ENCODE results near the gene SSBP4.

SSBP4 gene

DNA sequence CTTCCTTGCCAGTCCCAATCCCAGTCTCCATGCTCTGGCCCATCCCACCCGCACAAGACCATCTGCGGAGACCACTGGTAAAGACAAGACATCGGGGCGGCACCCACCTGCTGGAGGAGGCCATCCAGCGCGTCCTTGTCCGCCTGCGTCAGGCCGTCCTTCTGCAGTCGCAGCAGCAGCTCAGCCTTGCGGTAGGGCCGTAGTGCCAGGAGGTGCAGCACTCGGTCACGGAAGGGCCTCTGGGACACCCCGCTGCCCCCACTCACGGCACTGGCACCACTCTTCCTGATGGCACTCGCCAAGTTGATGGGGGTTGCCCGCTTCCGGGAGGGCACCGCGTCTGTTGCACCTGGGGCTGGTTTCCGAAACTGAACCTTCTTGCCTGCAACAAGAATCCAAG, 42.3 kb downstream of the SSBP4 start:
- Histone ChIP-seq H3K9ac (ENCODE audit: low read length) (no peak overlapping the region), H3K79me2 (ENCODE audit: control insufficient read depth, insufficient read depth, low read length) (no peaks in the 10 kb centered on the region), H3K79me1 (ENCODE audit: low read length) (peaks cover 2% of the 10 kb centered on the region), H2AK5ac (ENCODE audit: low read length) (no peak overlapping the region), H4K8ac (ENCODE audit: low read depth, low read length) (no peak overlapping the region), H4K5ac (ENCODE audit: low read length) (no peak overlapping the region), H3K4me1 (ENCODE audit: control insufficient read depth, low read depth, low read length) (peaks cover 3% of the 10 kb centered on the region), H3K4me2 (ENCODE audit: low read length) (no peak overlapping the region), H2BK15ac (replicated peaks; ENCODE audit: low read depth) (no peak overlapping the region), H3K27me3 (ENCODE audit: insufficient read depth, low read length, poor library complexity) (no peaks in the 10 kb centered on the region), H3K4ac (ENCODE audit: low read depth, low read length) (no peak overlapping the region), H3K23ac (ENCODE audit: low read length) (no peak overlapping the region), H3K18ac (ENCODE audit: low read length) (no peak overlapping the region), H2BK5ac (ENCODE audit: low read length) (no peak overlapping the region), H3K27ac (ENCODE audit: low read depth, low read length) (no peak overlapping the region), H2BK120ac (ENCODE audit: low read depth, low read length) (no peak overlapping the region), H3K4me3 (ENCODE audit: low read length) (no peak overlapping the region), H3K56ac (ENCODE audit: low read length) (no peak overlapping the region), H3K36me3 (ENCODE audit: control insufficient read depth, insufficient read depth, low read length) (peaks cover 2% of the 10 kb centered on the region)
- whole genome bisulfite sequencing (ENCODE audit: extremely low coverage, insufficient coverage, low lambda C conversion rate): no CpG with 5 or more reads among the region's 22 CpGs
- no peak for DNase-seq

DNA sequence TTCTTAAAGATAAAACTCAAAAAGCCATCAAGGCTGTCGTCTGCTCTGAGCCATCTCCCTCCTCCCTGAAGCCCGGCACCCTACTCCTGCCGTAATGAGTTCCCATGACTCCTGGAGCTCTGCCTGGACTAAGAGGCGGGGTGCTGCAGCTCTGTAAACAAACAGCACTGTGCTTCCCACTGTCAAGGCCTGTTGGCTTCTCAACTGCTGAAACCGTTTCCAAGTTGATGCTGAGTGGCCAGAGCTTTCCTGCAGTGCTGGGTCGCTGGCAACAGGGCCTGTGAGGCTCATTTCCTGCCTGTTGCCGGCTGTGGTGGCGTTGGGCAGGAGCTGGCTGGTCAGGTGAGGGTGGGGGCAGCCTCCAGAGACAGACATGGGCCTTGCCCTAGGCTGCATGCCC, 45.4 kb downstream of the SSBP4 start:
- Histone ChIP-seq H2BK120ac (ENCODE audit: low read depth, low read length) (no peak overlapping the region), H2BK15ac (replicated peaks; ENCODE audit: low read depth) (no peak overlapping the region), H3K56ac (ENCODE audit: low read length) (no peak overlapping the region), H3K36me3 (ENCODE audit: control insufficient read depth, insufficient read depth, low read length) (peaks cover 2% of the 10 kb centered on the region), H3K4me3 (ENCODE audit: low read length) (no peak overlapping the region), H3K27ac (ENCODE audit: low read depth, low read length) (no peak overlapping the region), H3K4me2 (ENCODE audit: low read length) (no peak overlapping the region), H2BK5ac (ENCODE audit: low read length) (no peak overlapping the region), H3K79me1 (ENCODE audit: low read length) (peaks cover 2% of the 10 kb centered on the region), H3K9ac (ENCODE audit: low read length) (no peak overlapping the region), H3K79me2 (ENCODE audit: control insufficient read depth, insufficient read depth, low read length) (no peaks in the 10 kb centered on the region), H3K4me1 (ENCODE audit: control insufficient read depth, low read depth, low read length) (no peaks in the 10 kb centered on the region), H3K4ac (ENCODE audit: low read depth, low read length) (no peak overlapping the region), H3K23ac (ENCODE audit: low read length) (peak overlapping the region; percentile 6), H2AK5ac (ENCODE audit: low read length) (no peak overlapping the region), H3K18ac (ENCODE audit: low read length) (no peak overlapping the region), H3K27me3 (ENCODE audit: insufficient read depth, low read length, poor library complexity) (no peaks in the 10 kb centered on the region), H4K8ac (ENCODE audit: low read depth, low read length) (no peak overlapping the region), H4K5ac (ENCODE audit: low read length) (no peak overlapping the region)
- DNase-seq: no peak
- no CpG with 5 or more reads among the region's 8 CpGs for WGBS (ENCODE audit: extremely low coverage, insufficient coverage, low lambda C conversion rate)

DNA sequence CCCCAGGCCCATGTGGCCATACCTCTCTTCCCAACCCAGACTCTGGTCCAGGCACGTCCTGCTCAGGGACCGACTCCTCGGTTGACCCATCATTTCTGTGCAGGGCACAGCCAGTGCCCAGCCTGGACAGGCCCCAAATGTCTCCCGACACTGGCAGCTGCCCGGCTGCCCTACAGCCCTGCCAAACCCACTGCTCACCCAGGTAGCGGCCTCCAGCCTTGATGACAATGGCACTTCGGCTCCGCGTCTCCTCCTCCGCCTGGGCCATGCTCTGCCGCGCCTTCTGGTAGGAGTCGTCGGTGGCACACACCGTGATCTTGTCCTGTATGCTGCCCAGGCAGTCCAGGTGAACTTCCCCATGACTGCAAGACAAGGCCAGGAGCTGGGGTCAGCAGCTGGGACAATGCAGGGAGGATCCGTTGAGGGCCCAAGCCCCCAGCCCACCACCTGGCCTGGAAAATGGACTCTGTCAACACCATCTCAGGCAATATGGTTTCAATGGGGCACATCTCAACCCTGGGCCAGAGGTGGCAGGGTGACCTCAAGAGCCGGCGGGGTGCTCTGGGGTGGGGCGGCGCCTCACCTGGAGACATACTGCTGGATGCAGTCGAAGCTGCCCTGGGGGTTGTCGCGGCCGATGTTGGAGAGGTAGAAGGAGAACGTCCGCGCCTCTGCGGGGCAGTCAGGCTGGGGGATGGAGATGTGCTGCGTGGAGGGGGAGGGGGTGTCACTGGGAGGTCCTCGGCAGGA, 46.2 kb downstream of the SSBP4 start:
- Histone ChIP-seq H2BK5ac (ENCODE audit: low read length) (no peak overlapping the region), H3K4me3 (ENCODE audit: low read length) (no peak overlapping the region), H2AK5ac (ENCODE audit: low read length) (no peak overlapping the region), H2BK120ac (ENCODE audit: low read depth, low read length) (no peak overlapping the region), H3K36me3 (ENCODE audit: control insufficient read depth, insufficient read depth, low read length) (peaks cover 2% of the 10 kb centered on the region), H3K9ac (ENCODE audit: low read length) (no peak overlapping the region), H2BK15ac (replicated peaks; ENCODE audit: low read depth) (no peak overlapping the region), H3K18ac (ENCODE audit: low read length) (no peak overlapping the region), H3K27me3 (ENCODE audit: insufficient read depth, low read length, poor library complexity) (no peaks in the 10 kb centered on the region), H3K79me1 (ENCODE audit: low read length) (peaks cover 2% of the 10 kb centered on the region), H3K79me2 (ENCODE audit: control insufficient read depth, insufficient read depth, low read length) (no peaks in the 10 kb centered on the region), H3K4me2 (ENCODE audit: low read length) (no peak overlapping the region), H3K27ac (ENCODE audit: low read depth, low read length) (no peak overlapping the region), H3K4me1 (ENCODE audit: control insufficient read depth, low read depth, low read length) (no peaks in the 10 kb centered on the region), H3K4ac (ENCODE audit: low read depth, low read length) (no peak overlapping the region), H4K8ac (ENCODE audit: low read depth, low read length) (no peak overlapping the region), H4K5ac (ENCODE audit: low read length) (no peak overlapping the region), H3K23ac (ENCODE audit: low read length) (no peak overlapping the region), H3K56ac (ENCODE audit: low read length) (no peak overlapping the region)
- WGBS (ENCODE audit: extremely low coverage, insufficient coverage, low lambda C conversion rate): no CpG with 5 or more reads among the region's 30 CpGs
- DNase-seq: no peak

DNA sequence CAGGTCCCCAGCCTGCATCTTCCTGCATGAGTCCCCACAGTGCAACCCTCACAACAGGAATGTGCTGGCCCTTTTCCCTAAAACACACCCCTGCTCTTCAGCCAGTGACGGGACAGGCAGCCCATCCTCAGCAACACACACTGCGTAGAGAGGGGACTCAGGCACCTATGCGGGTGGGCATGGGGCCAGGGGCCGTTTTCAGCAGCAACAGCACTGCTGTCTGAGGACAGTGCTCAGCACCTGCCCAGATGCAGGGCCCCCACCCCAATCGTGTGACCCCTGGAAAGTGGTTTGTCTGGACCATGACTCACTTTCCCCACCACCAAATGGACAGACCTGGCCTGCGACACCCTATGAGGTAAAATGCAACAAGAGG, 46.8 kb downstream of the SSBP4 start:
- Histone ChIP-seq H3K4me1 (ENCODE audit: control insufficient read depth, low read depth, low read length) (no peaks in the 10 kb centered on the region), H4K5ac (ENCODE audit: low read length) (no peak overlapping the region), H2AK5ac (ENCODE audit: low read length) (no peak overlapping the region), H2BK120ac (ENCODE audit: low read depth, low read length) (no peak overlapping the region), H3K79me2 (ENCODE audit: control insufficient read depth, insufficient read depth, low read length) (no peaks in the 10 kb centered on the region), H3K79me1 (ENCODE audit: low read length) (peaks cover 2% of the 10 kb centered on the region), H3K4me3 (ENCODE audit: low read length) (no peak overlapping the region), H4K8ac (ENCODE audit: low read depth, low read length) (no peak overlapping the region), H2BK15ac (replicated peaks; ENCODE audit: low read depth) (no peak overlapping the region), H2BK5ac (ENCODE audit: low read length) (no peak overlapping the region), H3K27me3 (ENCODE audit: insufficient read depth, low read length, poor library complexity) (no peaks in the 10 kb centered on the region), H3K23ac (ENCODE audit: low read length) (no peak overlapping the region), H3K9ac (ENCODE audit: low read length) (no peak overlapping the region), H3K56ac (ENCODE audit: low read length) (no peak overlapping the region), H3K18ac (ENCODE audit: low read length) (no peak overlapping the region), H3K4ac (ENCODE audit: low read depth, low read length) (no peak overlapping the region), H3K27ac (ENCODE audit: low read depth, low read length) (no peak overlapping the region), H3K36me3 (ENCODE audit: control insufficient read depth, insufficient read depth, low read length) (peaks cover 2% of the 10 kb centered on the region), H3K4me2 (ENCODE audit: low read length) (no peak overlapping the region)
- DNase-seq: no peak
- WGBS (ENCODE audit: extremely low coverage, insufficient coverage, low lambda C conversion rate): no CpG with 5 or more reads among the region's 6 CpGs

DNA sequence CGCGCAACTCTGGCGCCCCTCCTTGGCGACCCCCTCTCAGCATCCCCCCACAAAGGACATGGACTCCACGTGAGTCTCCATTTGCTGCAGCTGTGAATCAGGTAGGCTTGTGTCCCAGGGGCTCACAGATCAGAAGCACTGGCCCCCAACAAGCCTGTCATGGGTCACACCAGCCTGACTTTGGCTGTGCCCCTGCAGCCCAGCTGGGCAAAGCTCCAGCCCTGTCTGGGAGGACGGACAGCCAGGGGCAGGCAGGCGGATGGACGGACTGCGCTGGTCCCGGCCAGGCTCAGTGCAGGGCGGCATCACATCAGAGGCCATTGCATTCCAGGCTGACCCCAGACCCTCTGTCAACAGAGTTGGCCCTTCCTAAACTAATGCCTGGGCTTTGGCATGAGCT, 47.2 kb downstream of the SSBP4 start:
- Histone ChIP-seq H3K27ac (ENCODE audit: low read depth, low read length) (no peak overlapping the region), H3K4me2 (ENCODE audit: low read length) (no peak overlapping the region), H3K36me3 (ENCODE audit: control insufficient read depth, insufficient read depth, low read length) (peaks cover 2% of the 10 kb centered on the region), H3K4me1 (ENCODE audit: control insufficient read depth, low read depth, low read length) (no peaks in the 10 kb centered on the region), H3K79me1 (ENCODE audit: low read length) (peaks cover 2% of the 10 kb centered on the region), H3K9ac (ENCODE audit: low read length) (no peak overlapping the region), H3K18ac (ENCODE audit: low read length) (no peak overlapping the region), H3K79me2 (ENCODE audit: control insufficient read depth, insufficient read depth, low read length) (no peaks in the 10 kb centered on the region), H3K27me3 (ENCODE audit: insufficient read depth, low read length, poor library complexity) (no peaks in the 10 kb centered on the region), H3K4ac (ENCODE audit: low read depth, low read length) (no peak overlapping the region), H4K5ac (ENCODE audit: low read length) (no peak overlapping the region), H3K56ac (ENCODE audit: low read length) (no peak overlapping the region), H2AK5ac (ENCODE audit: low read length) (no peak overlapping the region), H2BK120ac (ENCODE audit: low read depth, low read length) (no peak overlapping the region), H3K4me3 (ENCODE audit: low read length) (no peak overlapping the region), H4K8ac (ENCODE audit: low read depth, low read length) (no peak overlapping the region), H2BK5ac (ENCODE audit: low read length) (no peak overlapping the region), H2BK15ac (replicated peaks; ENCODE audit: low read depth) (no peak overlapping the region), H3K23ac (ENCODE audit: low read length) (no peak overlapping the region)
- no peak for DNase-seq
- WGBS (ENCODE audit: extremely low coverage, insufficient coverage, low lambda C conversion rate): no CpG with 5 or more reads among the region's 11 CpGs

DNA sequence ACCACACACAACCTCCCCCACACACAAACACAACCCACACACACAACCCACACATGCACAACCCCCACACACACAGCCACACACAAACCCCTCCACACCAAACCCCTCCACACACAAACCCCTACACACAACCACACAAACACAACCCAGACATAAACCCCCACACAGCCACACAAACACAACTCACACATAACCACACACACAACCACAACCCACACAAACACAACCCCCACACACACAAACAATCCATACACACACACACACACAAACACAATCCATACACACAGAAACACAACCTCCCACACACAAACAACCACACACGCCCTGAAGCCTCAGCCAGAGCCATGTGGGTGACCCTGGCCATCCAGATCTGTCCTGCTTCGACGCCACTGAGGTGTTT, 48.8 kb downstream of the SSBP4 start:
- H3K27ac ChIP-seq (ENCODE audit: low read depth, low read length): no peak overlapping the region
- H3K79me2 ChIP-seq (ENCODE audit: control insufficient read depth, insufficient read depth, low read length): no peaks in the 10 kb centered on the region
- no peaks in the 10 kb centered on the region for H3K27me3 ChIP-seq (ENCODE audit: insufficient read depth, low read length, poor library complexity)
- no peak overlapping the region for H2BK120ac ChIP-seq (ENCODE audit: low read depth, low read length)
- H3K79me1 ChIP-seq (ENCODE audit: low read length): peaks cover 2% of the 10 kb centered on the region
- no peak overlapping the region for H3K4me3 ChIP-seq (ENCODE audit: low read length)
- no peak overlapping the region for H2AK5ac ChIP-seq (ENCODE audit: low read length)
- no peak overlapping the region for H4K5ac ChIP-seq (ENCODE audit: low read length)
- no peak overlapping the region for H3K56ac ChIP-seq (ENCODE audit: low read length)
- no peak overlapping the region for H4K8ac ChIP-seq (ENCODE audit: low read depth, low read length)
- no peaks in the 10 kb centered on the region for H3K36me3 ChIP-seq (ENCODE audit: control insufficient read depth, insufficient read depth, low read length)
- H2BK15ac ChIP-seq (replicated peaks; ENCODE audit: low read depth): no peak overlapping the region
- no peak overlapping the region for H3K4ac ChIP-seq (ENCODE audit: low read depth, low read length)
- DNase-seq: no peak
- no peaks in the 10 kb centered on the region for H3K4me1 ChIP-seq (ENCODE audit: control insufficient read depth, low read depth, low read length)
- H3K18ac ChIP-seq (ENCODE audit: low read length): no peak overlapping the region
- H3K4me2 ChIP-seq (ENCODE audit: low read length): no peak overlapping the region
- H2BK5ac ChIP-seq (ENCODE audit: low read length): no peak overlapping the region
- WGBS (ENCODE audit: extremely low coverage, insufficient coverage, low lambda C conversion rate): no CpG with 5 or more reads among the region's 3 CpGs
- no peak overlapping the region for H3K23ac ChIP-seq (ENCODE audit: low read length)
- no peak overlapping the region for H3K9ac ChIP-seq (ENCODE audit: low read length)

Measured in mesendoderm (in vitro differentiated cells).